ENCODE measurements around the gene MYRIP.
A peak's percentile ranks its signal among the peaks of the same experiment; 100 is the strongest.

The MYRIP gene

GRCh38 chr3:40181182-40181581 lies 371.8 kb downstream of the MYRIP start:
- H3K4me2 ChIP-seq (ENCODE audit: low read length), result no peak overlapping the region
- H3K27me3 ChIP-seq (ENCODE audit: low read depth, low read length), result peaks cover 16% of the 10 kb centered on the region
- no peak for TF ChIP-seq EZH2phosphoT487 (IDR thresholded peaks at IDR 0.05; ENCODE audit: low read depth)
- TF ChIP-seq, protein P1, sequence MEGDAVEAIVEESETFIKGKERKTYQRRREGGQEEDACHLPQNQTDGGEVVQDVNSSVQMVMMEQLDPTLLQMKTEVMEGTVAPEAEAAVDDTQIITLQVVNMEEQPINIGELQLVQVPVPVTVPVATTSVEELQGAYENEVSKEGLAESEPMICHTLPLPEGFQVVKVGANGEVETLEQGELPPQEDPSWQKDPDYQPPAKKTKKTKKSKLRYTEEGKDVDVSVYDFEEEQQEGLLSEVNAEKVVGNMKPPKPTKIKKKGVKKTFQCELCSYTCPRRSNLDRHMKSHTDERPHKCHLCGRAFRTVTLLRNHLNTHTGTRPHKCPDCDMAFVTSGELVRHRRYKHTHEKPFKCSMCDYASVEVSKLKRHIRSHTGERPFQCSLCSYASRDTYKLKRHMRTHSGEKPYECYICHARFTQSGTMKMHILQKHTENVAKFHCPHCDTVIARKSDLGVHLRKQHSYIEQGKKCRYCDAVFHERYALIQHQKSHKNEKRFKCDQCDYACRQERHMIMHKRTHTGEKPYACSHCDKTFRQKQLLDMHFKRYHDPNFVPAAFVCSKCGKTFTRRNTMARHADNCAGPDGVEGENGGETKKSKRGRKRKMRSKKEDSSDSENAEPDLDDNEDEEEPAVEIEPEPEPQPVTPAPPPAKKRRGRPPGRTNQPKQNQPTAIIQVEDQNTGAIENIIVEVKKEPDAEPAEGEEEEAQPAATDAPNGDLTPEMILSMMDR (IDR thresholded peaks at IDR 0.05; ENCODE audit: low read depth, low read length), result peak; percentile 11; the same call in 1 of the 2 replicates
- no peak overlapping the region for H2AFZ ChIP-seq (ENCODE audit: low read depth, low read length)
- H3K4me1 ChIP-seq (ENCODE audit: low read length), result peaks cover 10% of the 10 kb centered on the region
- H3K4me3 ChIP-seq (ENCODE audit: low read length), result no peak overlapping the region
- no peaks in the 10 kb centered on the region for H4K20me1 ChIP-seq (ENCODE audit: insufficient read depth, low read length)
- no peaks in the 10 kb centered on the region for H3K9me3 ChIP-seq (ENCODE audit: insufficient read depth, low read length)
- no peaks in the 10 kb centered on the region for H3K36me3 ChIP-seq (replicated peaks; ENCODE audit: low read depth, low read length)
- no peak overlapping the region for H3K9ac ChIP-seq (ENCODE audit: low read length)
- no peak overlapping the region for H3K27ac ChIP-seq (ENCODE audit: low read length)
- H3K79me2 ChIP-seq (ENCODE audit: low read length), result no peaks in the 10 kb centered on the region

DNA sequence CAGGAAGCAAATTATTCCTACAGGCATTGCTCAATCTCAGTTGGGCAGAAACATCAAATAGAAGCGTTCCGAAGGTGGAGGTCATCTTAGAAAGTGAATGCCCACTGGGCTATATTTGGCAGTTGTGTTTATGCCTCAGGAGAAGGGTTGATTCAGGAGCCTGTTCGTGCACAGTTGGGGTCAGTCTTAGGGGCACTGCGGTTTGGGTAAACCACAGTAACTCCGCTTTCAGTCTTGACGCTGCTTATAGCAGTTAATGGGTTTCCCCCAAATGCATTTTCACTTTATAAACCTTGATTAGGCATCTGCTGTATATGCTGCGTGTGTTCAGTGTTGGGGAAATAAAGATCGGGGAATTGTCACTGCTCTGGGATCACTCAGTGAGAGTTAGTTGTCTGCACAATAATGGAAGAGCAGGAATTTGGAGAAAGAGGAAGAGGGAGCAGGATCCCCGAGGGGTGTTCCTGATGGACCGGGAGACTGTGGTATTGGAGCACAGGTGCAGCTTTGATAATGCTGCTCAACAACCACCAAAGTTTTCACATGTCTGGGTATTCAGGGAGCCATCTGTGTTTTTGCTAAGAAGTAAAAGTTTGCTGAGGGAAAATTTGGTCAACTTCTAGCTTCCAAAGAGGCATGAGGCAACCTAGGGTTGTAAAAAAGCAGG lies 375.8 kb downstream of the MYRIP start:
- Histone ChIP-seq H3K4me2 (ENCODE audit: low read length) (peak overlapping the region; percentile 66), H3K79me2 (ENCODE audit: low read length) (no peaks in the 10 kb centered on the region)
- TF ChIP-seq, protein P1 (IDR thresholded peaks at IDR 0.05; ENCODE audit: low read depth, low read length), result no peak
- TF ChIP-seq EZH2phosphoT487 (IDR thresholded peaks at IDR 0.05; ENCODE audit: low read depth), result no peak

DNA sequence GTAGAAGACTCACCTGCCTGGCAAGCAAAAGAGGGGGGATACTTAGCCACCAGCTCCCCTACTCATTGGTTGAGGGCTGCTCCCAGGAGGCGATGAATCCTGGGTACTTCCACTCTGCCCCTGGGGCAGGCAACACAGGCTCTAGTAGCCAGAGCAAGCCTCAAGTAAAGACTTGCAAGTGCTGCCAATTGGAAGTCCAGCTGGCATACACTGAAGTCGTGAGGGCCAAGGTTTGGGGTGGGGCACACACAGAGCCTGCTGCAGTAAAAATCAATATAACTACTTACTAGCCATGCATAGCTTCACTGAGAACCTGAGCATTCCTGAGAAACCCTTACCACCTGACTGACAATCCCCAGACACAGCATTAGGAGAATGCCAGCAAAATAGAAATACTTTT lies 377.1 kb downstream of the MYRIP start:
- Histone ChIP-seq H2AFZ (ENCODE audit: low read depth, low read length) (no peak overlapping the region), H3K4me1 (ENCODE audit: low read length) (peaks cover 16% of the 10 kb centered on the region), H4K20me1 (ENCODE audit: insufficient read depth, low read length) (no peaks in the 10 kb centered on the region), H3K36me3 (replicated peaks; ENCODE audit: low read depth, low read length) (no peaks in the 10 kb centered on the region), H3K79me2 (ENCODE audit: low read length) (no peaks in the 10 kb centered on the region), H3K9me3 (ENCODE audit: insufficient read depth, low read length) (no peaks in the 10 kb centered on the region), H3K27ac (ENCODE audit: low read length) (no peak overlapping the region), H3K9ac (ENCODE audit: low read length) (no peak overlapping the region), H3K4me2 (ENCODE audit: low read length) (no peak overlapping the region), H3K27me3 (ENCODE audit: low read depth, low read length) (peaks cover 22% of the 10 kb centered on the region), H3K4me3 (ENCODE audit: low read length) (no peak overlapping the region)
- no peak for TF ChIP-seq EZH2phosphoT487 (IDR thresholded peaks at IDR 0.05; ENCODE audit: low read depth)
- TF ChIP-seq, protein P1 (IDR thresholded peaks at IDR 0.05; ENCODE audit: low read depth, low read length), result no peak

More for the DNA sequence above, 375.8 kb downstream of the MYRIP start:
- H3K4me1 ChIP-seq (ENCODE audit: low read length), result peaks cover 16% of the 10 kb centered on the region
- H3K27me3 ChIP-seq (ENCODE audit: low read depth, low read length), result peaks cover 22% of the 10 kb centered on the region
- no peak overlapping the region for H2AFZ ChIP-seq (ENCODE audit: low read depth, low read length)
- no peak overlapping the region for H3K9ac ChIP-seq (ENCODE audit: low read length)
- H3K36me3 ChIP-seq (replicated peaks; ENCODE audit: low read depth, low read length), result no peaks in the 10 kb centered on the region
- no peaks in the 10 kb centered on the region for H4K20me1 ChIP-seq (ENCODE audit: insufficient read depth, low read length)
- H3K27ac ChIP-seq (ENCODE audit: low read length), result no peak overlapping the region
- H3K4me3 ChIP-seq (ENCODE audit: low read length), result peak overlapping the region; percentile 45
- no peaks in the 10 kb centered on the region for H3K9me3 ChIP-seq (ENCODE audit: insufficient read depth, low read length)

- no peak overlapping the region for H3K9ac ChIP-seq (ENCODE audit: low read length)
- H4K20me1 ChIP-seq (ENCODE audit: insufficient read depth, low read length), result no peaks in the 10 kb centered on the region
- H2AFZ ChIP-seq (ENCODE audit: low read depth, low read length), result no peak overlapping the region
- no peak overlapping the region for H3K27ac ChIP-seq (ENCODE audit: low read length)
- H3K79me2 ChIP-seq (ENCODE audit: low read length), result no peaks in the 10 kb centered on the region
- H3K4me3 ChIP-seq (ENCODE audit: low read length), result no peak overlapping the region
- no peak for TF ChIP-seq EZH2phosphoT487 (IDR thresholded peaks at IDR 0.05; ENCODE audit: low read depth)
- TF ChIP-seq, protein P1 (IDR thresholded peaks at IDR 0.05; ENCODE audit: low read depth, low read length), result no peak
- peaks cover 22% of the 10 kb centered on the region for H3K27me3 ChIP-seq (ENCODE audit: low read depth, low read length)
- H3K4me1 ChIP-seq (ENCODE audit: low read length), result peaks cover 16% of the 10 kb centered on the region
- no peak overlapping the region for H3K4me2 ChIP-seq (ENCODE audit: low read length)
- no peaks in the 10 kb centered on the region for H3K36me3 ChIP-seq (replicated peaks; ENCODE audit: low read depth, low read length)
- no peaks in the 10 kb centered on the region for H3K9me3 ChIP-seq (ENCODE audit: insufficient read depth, low read length)
These were observed 378.5 kb downstream of the MYRIP start for GRCh38 chr3:40187945-40188344.

Measured in OCI-LY3 (cell line).